Endothelial cell of hepatic sinusoid (primary cell): ENCODE results near the gene FGF1.
"Not testable (repeated sequence)": the region's sequence is repeated elsewhere in the genome, so short reads cannot be mapped to it uniquely, and the experiment has no call there.

Experiments
- in situ Hi-C: cut with HindIII; loops from 2 replicates; pipeline ENCODE4 v1.10.0; 2017; ENCODE audit warnings: low sequenced_read_pairs

FGF1 gene

DNA sequence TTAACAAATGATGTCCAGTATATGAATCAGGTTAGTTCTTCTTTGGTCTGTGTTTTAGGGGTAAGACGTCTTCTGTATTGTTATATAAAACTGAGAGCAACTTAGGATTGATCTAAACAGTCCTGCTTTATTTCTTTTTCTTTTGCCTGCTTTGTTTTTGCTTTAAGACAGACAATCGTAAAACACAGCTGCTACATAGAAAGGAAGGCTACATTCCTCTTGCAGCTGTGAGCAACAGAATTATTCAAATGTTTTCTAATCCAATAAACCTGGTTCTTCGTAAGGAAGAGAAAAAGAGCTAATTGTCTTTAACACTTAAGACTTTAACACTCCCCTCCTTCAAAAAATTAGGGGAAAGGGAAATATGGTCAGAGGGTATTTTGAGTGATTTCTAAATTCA, 14.6 kb downstream of the FGF1 start:
- in situ Hi-C loops = no loop called here

DNA sequence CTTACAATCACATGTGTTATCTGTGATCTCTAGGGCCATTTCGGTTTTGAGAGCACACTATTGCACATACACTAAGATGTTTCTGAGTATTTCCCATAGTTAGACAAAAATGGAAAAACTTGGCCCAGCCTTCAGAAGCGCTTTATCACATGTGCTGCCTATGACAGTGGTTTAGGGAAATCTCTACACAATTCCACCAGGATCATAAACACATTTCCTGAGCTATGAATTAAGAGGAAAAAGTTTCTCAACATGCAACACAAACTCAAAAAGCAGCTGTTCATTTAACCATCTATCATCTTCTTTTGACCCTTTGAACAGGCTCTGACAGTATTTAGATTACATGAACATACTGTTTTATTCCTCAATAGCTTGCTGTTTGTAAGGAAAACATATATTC, 15.1 kb downstream of the FGF1 start:
- in situ Hi-C loops = no loop called here

DNA sequence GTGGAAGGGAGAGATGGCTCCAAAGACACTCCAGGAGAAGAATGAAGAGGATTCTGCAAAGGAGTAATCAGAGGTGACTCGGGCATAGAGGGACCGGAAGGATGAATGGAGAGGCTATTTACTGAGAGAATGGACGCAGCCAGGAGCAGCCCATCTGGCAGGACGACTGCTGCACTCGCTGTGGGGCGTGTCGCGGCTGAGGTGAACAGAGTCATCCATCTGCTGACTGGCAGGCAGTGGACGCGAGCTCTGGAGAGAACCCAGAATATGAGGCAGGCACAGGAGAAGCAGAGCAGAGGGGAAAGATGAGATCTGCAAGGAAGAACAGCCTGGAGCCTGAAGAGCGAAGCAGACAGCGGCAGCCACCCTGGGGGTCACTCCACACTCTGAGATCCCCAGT, 16.4 kb downstream of the FGF1 start:
- in situ Hi-C loops = loop anchor here (5.0 kb wide), 1 partner anchor 43 kb away; no protein-coding TSS in a partner anchor

DNA sequence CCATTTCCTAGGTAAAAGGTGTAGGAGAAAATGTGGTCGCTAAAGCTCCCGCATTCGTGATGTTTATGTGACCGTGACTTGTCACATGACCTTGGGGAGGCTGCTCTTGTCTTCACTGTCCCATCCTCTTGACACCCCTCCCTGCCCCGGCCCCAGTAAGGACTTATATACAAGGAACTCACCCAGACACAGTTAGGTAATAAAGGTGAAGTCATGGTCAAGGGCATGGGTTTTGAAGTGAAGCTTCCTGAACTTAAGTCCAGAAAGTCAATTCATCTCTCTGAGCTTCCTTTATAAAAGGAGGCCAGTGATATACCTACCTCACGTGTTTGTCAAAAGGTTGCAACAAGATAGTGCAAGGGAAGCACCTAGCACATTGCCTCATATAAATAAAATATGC, 17.6 kb downstream of the FGF1 start:
- in situ Hi-C loops = loop anchor here (5.0 kb wide), 1 partner anchor 44 kb away; no protein-coding TSS in a partner anchor

DNA sequence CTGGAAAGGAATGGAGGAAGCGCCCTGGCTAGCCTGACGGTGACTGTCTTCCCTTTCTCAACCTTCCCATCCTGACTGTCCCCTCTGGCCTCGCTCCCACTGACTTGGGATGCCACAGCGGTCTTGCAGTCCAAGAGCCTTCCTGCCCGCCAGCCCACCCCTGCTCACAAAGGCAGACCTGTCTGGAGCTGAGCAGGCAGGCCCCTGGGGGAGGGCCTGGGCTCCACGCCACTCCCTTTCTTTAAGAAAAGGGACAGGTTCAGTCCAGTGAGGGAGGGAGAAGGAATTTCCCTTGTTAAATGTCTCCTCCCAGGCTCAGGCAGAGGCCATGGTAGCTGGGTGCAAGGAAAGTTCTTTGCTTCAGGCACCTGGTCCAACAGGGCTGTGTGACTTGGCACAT, 18.1 kb downstream of the FGF1 start:
- in situ Hi-C loops = loop anchor here (5.0 kb wide), 1 partner anchor 44 kb away; no protein-coding TSS in a partner anchor

DNA sequence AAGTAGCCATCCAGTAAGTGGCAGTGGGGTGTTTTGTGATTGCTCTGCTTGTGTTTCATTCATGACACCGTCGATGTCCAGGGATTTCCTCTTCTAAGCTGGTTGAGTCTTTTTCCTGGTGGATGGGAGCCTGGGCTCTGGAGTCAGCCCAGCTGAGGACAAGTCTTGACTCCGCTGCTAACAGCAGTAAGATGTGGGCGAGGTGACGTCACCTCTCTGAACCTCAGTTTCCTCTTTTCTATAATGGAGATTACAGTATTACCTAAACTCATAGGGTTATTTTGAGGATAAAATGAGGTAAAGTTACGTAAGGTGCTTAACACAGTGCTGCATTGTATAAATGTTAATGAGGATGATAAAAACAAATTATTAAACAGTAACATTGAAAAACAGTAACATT, 21.3 kb downstream of the FGF1 start:
- in situ Hi-C loops = loop anchor here (5.0 kb wide), 1 partner anchor 48 kb away; no protein-coding TSS in a partner anchor

DNA sequence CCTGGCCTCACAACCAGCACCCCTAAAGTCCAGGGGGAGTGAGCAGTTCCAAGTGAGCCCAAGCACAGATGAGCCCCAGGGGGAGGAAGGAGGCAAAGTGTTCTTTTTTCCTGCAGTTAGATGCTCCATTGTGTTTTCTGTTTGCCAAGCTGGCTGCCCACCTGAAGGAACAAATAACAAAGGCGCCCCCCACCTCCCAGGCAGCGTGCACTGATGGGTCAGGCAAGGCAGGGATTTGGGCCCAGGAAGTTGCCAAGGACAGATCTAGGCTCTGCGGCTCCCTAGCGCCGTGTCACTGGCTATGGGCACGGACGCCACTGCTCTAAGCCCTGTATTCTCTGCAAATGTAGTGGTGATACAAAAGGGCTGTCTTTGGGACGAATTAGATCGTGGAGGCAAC, 21.8 kb downstream of the FGF1 start:
- in situ Hi-C loops = no loop called here

DNA sequence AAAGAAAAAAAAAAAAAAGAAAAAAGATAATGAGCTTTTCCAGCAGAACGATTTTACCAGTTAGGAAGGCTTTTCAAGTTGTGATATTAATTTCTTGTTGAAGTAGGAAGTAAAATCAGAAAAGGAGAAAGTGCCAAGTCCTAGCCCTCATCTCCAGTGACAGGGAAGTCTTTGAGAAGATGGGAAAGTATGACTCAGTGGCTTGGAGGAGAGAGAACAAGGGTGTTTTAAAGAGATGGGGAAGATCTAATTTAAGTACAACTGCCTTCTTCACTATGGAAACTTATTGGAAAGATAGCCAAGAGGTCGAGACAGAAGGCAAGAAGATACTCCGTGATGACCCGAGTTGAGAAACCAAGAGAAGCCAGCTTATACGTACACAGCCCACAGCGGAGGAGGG, 22.6 kb downstream of the FGF1 start:
- in situ Hi-C loops = no loop called here

DNA sequence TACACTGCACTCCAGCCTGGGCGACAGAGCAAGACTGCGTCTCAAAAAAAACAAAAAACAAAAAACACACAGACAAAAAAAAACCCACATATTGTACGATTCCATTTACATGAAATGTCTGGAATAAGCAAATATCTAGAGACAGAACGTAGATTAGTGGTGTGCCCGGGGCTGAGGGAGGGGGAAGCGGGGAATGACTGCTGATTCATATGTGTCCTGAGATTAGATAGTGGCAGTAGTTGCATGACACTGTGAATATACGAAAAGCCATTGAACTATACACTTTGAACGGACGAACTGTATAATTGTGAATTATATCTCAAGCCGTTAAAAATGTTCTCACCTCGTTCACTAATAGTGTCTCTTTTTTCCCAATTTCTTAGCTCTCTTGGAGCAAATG, 23.9 kb downstream of the FGF1 start:
- in situ Hi-C loops = no loop called here

DNA sequence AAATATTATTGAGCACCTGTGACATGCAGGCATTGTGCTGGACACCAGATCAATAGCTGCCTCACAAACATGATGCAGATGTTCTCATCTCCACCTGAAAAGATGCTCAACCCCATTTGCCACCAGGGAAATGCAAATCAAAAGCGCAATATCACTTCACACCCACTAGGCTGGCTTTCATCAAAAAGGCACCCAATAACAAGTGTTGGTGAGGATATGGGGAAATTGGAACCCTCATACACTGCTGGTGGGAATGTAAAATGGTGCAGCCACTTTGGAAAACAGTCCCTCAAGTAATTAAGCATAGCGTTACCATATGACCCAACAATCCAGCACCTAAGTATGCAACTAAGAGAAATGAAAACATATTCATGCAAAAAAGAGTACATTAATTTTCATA, 24.7 kb downstream of the FGF1 start:
- in situ Hi-C loops = no loop called here

DNA sequence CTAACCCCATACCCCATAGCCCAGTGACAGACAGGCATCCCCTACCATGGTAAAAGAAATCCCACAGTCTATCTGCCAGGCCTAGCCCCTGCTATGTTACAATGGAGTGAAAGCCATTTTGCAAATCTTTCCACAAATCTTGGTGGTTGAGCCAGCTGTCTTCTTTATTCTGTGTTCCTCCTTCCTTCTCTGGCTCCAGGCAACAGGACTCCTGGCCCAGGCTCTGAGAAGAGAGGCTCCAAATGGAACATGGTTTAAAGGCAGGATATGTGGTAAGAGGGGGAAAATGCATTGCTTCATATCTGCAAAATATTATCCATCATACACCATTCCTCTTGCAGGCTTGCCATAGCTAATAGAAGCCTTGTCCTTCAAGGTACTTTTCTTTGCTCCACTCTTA, 25.2 kb downstream of the FGF1 start:
- in situ Hi-C loops = no loop called here

DNA sequence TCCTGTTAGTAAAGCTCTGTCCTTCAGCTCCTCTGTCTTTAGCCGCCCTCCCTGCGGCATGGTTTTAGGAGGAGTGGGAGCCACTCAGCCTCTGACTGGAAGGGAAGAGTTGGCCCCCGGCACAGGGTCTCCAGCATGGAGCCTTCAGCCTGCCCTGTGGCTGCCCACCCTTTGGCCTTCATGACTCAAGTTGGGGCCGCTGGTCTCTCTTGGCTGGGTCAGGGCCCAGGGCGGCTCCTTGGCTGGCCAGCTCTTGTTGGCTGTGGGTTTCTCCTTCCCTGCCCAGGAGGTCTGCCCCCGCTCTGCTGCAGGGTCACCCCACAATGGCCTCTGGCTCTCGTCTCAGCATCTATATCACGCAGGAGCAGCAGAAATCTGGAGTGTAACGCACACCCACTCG, 25.7 kb downstream of the FGF1 start:
- in situ Hi-C loops = no loop called here

DNA sequence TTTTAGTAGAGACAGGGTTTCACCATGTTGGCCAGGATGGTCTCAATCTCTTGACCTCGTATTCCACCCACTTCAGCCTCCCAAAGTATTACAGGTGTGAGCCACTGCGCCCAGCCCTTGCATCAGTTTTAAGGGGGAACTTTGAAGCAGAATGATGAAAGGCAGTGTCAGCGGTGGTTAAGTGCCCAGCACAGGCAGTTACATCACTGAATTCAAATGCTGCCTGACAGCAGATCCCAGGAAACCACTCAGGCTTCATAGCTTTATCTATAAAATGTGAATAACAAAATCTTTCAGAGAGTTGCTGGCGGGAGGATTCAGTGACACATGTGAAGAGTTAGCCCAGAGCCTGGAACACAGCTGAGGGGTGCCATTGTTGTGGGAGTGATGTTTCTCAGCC, 26.5 kb downstream of the FGF1 start:
- in situ Hi-C loops = no loop called here

DNA sequence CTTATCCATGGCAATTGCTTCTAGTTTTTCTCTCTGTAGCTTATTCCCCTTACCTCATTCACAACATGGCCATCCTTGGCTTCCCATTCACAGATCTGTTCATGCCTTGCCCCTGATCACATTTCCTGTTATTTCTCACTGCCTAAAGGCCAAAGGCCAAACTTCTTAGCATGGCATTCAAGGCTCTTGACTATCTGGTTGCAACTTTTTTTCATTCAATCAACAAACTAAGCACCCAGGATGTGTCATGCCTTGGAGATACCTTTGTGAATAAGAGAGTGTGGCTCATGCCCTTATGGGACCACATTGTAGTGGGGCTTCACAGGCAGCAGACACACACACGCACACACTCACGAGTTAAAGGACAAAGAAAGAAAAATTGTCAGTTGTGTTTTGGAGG, 27.6 kb downstream of the FGF1 start:
- in situ Hi-C loops = no loop called here

DNA sequence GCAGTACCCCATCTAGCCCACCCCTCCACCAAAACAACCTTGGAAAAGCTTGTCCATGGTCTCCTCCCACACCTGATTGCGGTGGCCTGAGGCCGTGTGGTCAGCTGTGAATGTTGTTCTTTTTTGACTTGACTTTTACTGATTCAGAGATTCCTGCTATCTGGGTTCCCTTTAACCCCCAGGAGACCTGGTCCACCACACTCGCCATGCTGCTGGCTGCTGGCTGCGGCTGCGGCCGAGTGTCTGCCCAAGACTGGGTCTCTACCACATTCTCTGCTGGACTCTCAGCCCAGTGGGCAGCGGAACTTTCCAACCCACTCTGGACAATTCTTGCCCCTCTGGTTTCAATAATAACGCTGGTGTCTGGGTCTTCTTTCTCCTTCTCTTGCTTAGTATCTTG, 28.4 kb downstream of the FGF1 start:
- in situ Hi-C loops = no loop called here

DNA sequence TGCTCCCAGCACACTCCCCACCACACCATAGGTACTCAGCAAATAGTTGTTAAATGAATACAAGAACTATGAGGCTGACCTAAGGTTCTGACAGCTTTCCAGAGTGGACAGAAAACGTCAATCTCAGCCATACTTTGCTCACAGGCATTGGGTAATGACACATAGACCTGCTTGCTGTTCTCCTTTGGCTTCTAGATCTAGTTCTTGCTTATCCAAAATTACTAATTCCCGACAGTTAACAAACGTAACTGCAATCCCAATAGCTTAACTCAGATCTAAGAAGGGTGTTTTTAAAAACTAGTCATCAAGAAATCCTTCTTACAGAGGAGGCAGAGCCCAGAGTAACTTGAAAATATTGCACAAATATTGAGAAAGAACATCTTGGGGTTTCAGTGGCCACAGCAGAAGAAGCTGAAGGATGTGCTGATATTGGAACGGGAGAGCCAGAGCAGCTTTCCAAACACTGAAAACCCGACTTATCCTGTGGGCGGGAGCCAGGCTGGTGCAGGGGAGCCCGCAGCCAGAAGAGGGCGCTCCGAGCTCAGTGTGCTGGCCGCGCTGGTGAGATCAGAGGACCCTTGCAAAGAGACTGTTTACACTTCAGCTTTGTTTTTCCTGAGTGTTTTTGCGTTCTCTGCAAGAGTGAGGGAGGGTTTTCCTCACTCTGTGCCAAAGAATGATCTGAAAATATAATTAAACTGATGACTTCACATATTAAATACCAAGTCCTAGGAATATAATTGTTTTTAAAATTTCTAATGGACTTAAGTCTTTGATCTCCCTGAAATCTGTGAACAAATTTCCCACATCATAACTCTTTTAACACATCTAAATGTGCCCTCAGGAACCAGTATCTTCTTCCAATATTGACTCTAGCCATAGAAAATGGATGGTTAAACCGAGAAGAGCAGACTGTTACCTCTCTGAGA, 30.3 kb downstream of the FGF1 start:
- in situ Hi-C loops = no loop called here

DNA sequence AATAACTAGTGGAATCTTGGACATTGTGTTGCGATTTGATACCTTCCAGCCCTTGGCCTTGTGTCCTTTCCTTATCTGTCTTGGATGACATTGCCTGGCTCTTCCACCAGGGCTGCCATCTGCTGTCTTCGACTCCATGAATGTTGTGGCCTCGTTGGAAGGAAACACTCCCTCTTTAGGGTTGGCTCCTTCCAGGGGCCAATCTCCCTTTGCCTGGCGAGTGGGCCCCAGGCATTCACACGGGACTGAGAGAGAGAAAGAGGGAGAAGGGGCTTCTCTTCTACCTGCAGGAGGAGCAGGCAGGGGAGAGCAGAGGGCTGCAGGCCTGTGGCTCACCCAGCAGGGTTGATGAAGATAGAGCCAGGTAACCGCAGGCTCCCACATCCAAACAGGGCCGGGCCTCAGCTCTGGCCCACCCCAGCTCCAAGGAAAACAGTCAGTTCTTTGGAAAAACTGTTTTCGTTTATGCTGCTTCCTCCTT, 31.3 kb downstream of the FGF1 start:
- in situ Hi-C loops = no loop called here

DNA sequence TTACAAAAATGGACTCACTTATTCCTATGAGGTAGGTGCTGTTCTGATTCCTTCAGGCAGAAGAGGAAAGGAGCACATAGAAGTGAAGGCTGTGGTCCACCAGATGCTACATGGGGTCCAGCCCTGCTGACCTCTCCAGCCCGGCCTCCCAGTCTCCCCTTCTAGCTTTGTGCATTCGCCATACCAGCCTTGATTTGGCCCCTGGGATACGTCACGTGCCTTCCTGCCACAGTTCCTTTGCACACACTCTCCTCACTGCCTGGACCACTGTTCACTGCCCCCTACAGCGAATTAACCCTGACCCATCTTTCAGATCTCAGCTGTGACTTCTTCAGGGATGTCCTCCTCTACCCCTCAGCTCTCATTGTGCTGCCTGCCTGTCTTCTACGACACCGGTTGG, 32.6 kb downstream of the FGF1 start:
- in situ Hi-C loops = no loop called here

DNA sequence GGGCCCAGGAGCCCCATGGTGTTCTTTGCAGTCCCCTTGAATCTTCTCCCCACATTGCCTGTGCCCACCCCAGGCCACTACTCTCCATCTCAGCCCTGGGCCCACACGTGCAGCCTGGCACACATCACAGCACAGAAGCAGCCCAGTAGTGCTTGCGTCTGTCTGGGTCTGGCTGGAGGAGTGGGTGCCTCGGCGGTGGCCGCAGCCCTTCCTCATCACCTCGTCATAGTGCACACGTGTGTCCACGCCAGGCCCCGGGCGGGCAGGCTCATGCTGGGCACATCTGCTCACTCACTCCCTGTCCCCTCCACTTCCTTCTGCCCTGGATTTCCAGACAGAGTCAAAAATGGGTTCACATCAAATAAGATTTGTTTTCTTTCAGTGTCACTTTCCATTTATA, 33.3 kb downstream of the FGF1 start:
- in situ Hi-C loops = no loop called here

DNA sequence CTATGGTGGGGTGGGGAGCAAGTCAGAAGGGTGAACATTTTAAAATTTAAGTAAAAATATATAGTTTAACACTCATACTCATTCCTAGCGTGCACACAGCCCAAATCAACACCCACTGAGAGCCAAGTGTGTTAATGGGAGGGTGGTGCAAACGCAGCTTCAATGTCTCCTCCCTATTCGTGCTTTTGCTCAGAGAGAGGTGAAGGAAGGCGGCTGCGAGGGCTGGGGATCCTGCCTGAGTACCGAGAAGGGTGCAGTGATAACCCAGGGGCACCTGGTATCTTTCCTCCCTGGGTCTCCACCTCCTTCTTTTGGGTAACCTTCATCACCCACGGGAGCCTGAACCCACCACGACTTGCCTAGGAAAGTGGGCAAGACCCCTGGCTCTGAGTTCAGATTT, 35.0 kb downstream of the FGF1 start:
- in situ Hi-C loops = no loop called here

DNA sequence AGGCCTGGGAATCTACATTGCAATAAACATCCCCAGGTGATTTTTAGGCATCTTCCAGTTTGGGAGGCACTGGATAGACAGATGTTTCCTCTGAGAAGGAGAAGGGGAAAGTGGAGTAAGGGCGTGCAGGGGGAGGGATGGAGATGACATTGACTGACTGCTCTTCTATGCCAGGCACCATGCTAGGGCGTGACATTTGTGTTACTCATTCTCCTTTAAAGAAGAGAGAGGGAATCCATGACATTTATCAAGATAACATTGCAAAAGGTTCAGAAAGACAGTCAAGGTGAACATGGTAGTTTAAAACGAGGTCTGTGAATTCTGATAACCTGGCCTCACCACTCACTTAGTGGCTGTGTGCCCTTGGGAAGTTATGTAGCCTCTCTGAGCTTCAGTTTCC, 35.8 kb downstream of the FGF1 start:
- in situ Hi-C loops = no loop called here

DNA sequence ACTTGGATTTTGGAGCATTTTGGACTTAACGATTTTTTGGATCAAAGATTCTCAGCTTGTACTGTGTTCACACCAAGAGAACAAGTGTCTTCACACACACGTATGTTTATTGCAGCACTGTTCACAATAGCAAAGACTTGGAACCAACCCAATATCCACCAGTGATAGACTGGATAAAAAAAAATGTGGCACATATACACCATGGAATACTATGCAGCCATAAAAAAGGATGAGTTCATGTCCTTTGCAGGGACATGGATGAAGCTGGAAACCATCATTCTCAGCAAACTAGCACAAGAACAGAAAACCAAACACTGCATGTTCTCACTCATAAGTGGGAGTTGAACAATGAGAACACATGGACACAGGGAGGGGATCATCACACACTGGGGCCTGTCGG, 37.8 kb downstream of the FGF1 start:
- in situ Hi-C loops = not testable (repeated sequence)

DNA sequence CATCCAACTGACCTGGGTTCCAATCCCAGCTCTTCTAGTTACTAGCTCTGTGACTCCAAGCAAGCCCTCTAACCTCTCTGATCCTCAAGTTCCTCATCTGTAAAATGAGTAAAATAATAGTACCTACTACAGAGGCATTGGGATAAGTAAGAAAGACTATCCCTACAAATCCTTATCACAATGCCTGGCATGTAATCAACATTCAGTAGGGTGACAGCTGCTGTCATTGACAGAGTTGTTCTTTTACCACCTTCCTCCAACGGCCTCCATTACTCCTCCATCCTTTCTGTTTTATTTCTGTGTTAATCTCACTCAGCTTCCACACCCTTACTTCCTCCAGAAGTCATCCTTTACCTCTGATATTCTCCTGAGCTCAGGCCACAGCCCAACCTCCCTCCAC, 40.4 kb downstream of the FGF1 start:
- in situ Hi-C loops = no loop called here
